GM19467 (cell line): Measurements from ENCODE around the gene OTOS.

Source experiments
- ATAC-seq: cut with Tn5 transposase; IDR thresholded peaks from one replicate; pipeline ENCODE4 v1.9.1; 2021; ENCODE audit warnings: mild to moderate bottlenecking, moderate library complexity; ENCODE audit not compliant: unreplicated experiment

OTOS gene

GRCh38 chr2:240154606-240155005 is 14.1 kb upstream of the OTOS start:
- no peak for ATAC-seq

GRCh38 chr2:240153418-240153817 is 13.0 kb upstream of the OTOS start:
- ATAC-seq, result no peak

- no peak for ATAC-seq
Observed at GRCh38 chr2:240151477-240152031, 11.1 kb upstream of the OTOS start.

GRCh38 chr2:240149943-240150784 is 9.7 kb upstream of the OTOS start:
- no peak for ATAC-seq

GRCh38 chr2:240147911-240148587 is 7.6 kb upstream of the OTOS start:
- no peak for ATAC-seq

GRCh38 chr2:240147382-240147781 is 6.9 kb upstream of the OTOS start:
- no peak for ATAC-seq

- ATAC-seq, result no peak
Observed at GRCh38 chr2:240146627-240147278, 6.3 kb upstream of the OTOS start.

GRCh38 chr2:240146141-240146561 is 5.7 kb upstream of the OTOS start:
- ATAC-seq, result no peak

- no peak for ATAC-seq
Observed at GRCh38 chr2:240145461-240145860, 5.0 kb upstream of the OTOS start.

GRCh38 chr2:240144649-240145261 is 4.3 kb upstream of the OTOS start:
- no peak for ATAC-seq

GRCh38 chr2:240143801-240144648 is 3.6 kb upstream of the OTOS start:
- ATAC-seq, result no peak

- ATAC-seq, result no peak
Observed at GRCh38 chr2:240143276-240143675, 2.8 kb upstream of the OTOS start.

- ATAC-seq, result no peak
Observed at GRCh38 chr2:240142859-240143258, 2.4 kb upstream of the OTOS start.

GRCh38 chr2:240142256-240142775 is 1.9 kb upstream of the OTOS start:
- no peak for ATAC-seq

- ATAC-seq, result no peak
Observed at GRCh38 chr2:240141736-240142135, 1.3 kb upstream of the OTOS start.

GRCh38 chr2:240140920-240141319 is 462 bp upstream of the OTOS start:
- no peak for ATAC-seq

GRCh38 chr2:240139666-240140393 is 628 bp downstream of the OTOS start:
- ATAC-seq, result no peak

- no peak for ATAC-seq
Observed at GRCh38 chr2:240139011-240139441, 1.4 kb downstream of the OTOS start.
